ENCODE data around the gene NEIL3.

Gene NEIL3

DNA sequence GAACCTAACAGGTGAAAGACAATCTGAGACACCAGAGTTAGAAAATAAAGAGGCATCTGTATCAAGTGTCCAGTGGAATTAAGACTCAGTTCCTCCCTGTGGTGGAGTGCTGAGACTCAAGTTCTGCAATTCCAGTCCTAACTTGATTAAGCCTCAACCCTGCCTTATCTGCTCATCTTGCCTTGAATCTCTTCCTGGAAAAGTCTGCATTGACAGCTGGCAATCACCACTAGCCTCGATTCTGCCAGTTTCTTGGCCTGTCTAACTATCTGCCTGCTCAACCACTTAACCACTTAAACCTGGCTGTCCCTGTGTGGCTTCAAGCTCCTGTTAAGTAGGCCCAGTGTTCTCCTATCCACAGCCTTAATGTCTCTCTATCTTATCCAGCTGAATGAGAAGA, 22.4 kb upstream of the NEIL3 start:
- no peaks in the 10 kb centered on the region for H3K79me2 ChIP-seq (ENCODE audit: control insufficient read depth, low read length)
- TF ChIP-seq, protein P1, sequence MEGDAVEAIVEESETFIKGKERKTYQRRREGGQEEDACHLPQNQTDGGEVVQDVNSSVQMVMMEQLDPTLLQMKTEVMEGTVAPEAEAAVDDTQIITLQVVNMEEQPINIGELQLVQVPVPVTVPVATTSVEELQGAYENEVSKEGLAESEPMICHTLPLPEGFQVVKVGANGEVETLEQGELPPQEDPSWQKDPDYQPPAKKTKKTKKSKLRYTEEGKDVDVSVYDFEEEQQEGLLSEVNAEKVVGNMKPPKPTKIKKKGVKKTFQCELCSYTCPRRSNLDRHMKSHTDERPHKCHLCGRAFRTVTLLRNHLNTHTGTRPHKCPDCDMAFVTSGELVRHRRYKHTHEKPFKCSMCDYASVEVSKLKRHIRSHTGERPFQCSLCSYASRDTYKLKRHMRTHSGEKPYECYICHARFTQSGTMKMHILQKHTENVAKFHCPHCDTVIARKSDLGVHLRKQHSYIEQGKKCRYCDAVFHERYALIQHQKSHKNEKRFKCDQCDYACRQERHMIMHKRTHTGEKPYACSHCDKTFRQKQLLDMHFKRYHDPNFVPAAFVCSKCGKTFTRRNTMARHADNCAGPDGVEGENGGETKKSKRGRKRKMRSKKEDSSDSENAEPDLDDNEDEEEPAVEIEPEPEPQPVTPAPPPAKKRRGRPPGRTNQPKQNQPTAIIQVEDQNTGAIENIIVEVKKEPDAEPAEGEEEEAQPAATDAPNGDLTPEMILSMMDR (IDR thresholded peaks at IDR 0.05; ENCODE audit: low read depth, low read length, poor library complexity, severe bottlenecking) = no peak
- TF ChIP-seq EZH2phosphoT487 (IDR thresholded peaks at IDR 0.05; ENCODE audit: borderline replicate concordance, low read length) = no peak
- no peaks in the 10 kb centered on the region for H3K4me1 ChIP-seq (ENCODE audit: control insufficient read depth, low read length)
- H3F3A ChIP-seq (ENCODE audit: control insufficient read depth, insufficient read depth) = no peaks in the 10 kb centered on the region
- no peaks in the 10 kb centered on the region for H3K27me3 ChIP-seq (ENCODE audit: control insufficient read depth, low read length)
- no peak overlapping the region for H3K4me2 ChIP-seq (ENCODE audit: low read length)
- no peaks in the 10 kb centered on the region for H3K9me2 ChIP-seq (replicated peaks; ENCODE audit: control insufficient read depth, low read length)
- H3K36me3 ChIP-seq (ENCODE audit: control insufficient read depth, low read length) = no peaks in the 10 kb centered on the region
- H3K9me3 ChIP-seq (ENCODE audit: control insufficient read depth, insufficient read depth, low read length) = no peaks in the 10 kb centered on the region
- no peak overlapping the region for H3K27ac ChIP-seq (ENCODE audit: low read depth, low read length)
- no peaks in the 10 kb centered on the region for H4K20me1 ChIP-seq (ENCODE audit: control insufficient read depth, insufficient read depth, low read depth, low read length)
- no peak overlapping the region for H3K4me3 ChIP-seq (ENCODE audit: low read length)

DNA sequence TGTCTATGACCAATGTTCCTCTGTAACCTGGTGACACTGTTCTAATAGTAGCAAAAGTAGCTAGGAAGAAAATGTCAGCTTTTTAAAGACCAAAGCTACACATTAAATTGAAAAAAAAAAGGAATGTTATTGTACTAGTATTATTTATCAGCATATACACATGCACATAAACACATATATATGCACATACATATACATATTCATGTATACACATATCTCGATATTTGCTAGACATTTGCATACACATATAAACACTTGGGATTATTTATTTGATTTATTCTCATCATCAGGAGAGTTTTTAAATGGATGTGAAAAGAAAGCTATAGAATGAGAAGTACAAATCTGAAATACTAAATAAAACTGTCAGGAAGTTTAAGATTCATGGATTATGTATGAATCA, 21.3 kb upstream of the NEIL3 start:
- no peaks in the 10 kb centered on the region for H3K9me2 ChIP-seq (replicated peaks; ENCODE audit: control insufficient read depth, low read length)
- H3K79me2 ChIP-seq (ENCODE audit: control insufficient read depth, low read length) = no peaks in the 10 kb centered on the region
- no peaks in the 10 kb centered on the region for H4K20me1 ChIP-seq (ENCODE audit: control insufficient read depth, insufficient read depth, low read depth, low read length)
- no peak overlapping the region for H3K27ac ChIP-seq (ENCODE audit: low read depth, low read length)
- no peak overlapping the region for H3K4me2 ChIP-seq (ENCODE audit: low read length)
- no peak overlapping the region for H3K4me3 ChIP-seq (ENCODE audit: low read length)
- no peaks in the 10 kb centered on the region for H3K27me3 ChIP-seq (ENCODE audit: control insufficient read depth, low read length)
- no peak for TF ChIP-seq EZH2phosphoT487 (IDR thresholded peaks at IDR 0.05; ENCODE audit: borderline replicate concordance, low read length)
- TF ChIP-seq, protein P1 (IDR thresholded peaks at IDR 0.05; ENCODE audit: low read depth, low read length, poor library complexity, severe bottlenecking) = no peak
- no peaks in the 10 kb centered on the region for H3F3A ChIP-seq (ENCODE audit: control insufficient read depth, insufficient read depth)
- no peaks in the 10 kb centered on the region for H3K36me3 ChIP-seq (ENCODE audit: control insufficient read depth, low read length)
- no peaks in the 10 kb centered on the region for H3K9me3 ChIP-seq (ENCODE audit: control insufficient read depth, insufficient read depth, low read length)
- H3K4me1 ChIP-seq (ENCODE audit: control insufficient read depth, low read length) = no peaks in the 10 kb centered on the region

DNA sequence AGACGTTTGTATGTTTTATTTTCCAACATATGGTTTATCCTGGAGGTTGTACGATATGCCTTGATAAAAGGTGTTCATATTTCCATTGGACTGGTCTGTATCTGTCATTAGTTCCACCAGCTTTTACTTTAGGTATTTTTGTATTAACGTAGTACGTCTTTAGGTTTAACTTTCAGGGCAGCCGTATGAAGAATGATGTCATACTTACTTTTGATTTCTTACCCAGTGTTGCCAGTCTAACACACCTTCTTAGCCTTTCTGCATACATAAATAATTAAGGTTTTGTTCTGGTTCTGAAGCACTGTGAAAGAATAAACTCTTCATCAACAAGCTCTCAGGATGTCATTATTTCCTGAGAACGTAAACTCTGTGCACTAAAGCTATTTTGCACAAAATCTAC, 18.9 kb upstream of the NEIL3 start:
- Histone ChIP-seq H3K4me3 (ENCODE audit: low read length) (no peak overlapping the region), H3K79me2 (ENCODE audit: control insufficient read depth, low read length) (no peaks in the 10 kb centered on the region), H3K36me3 (ENCODE audit: control insufficient read depth, low read length) (no peaks in the 10 kb centered on the region), H3K27ac (ENCODE audit: low read depth, low read length) (no peak overlapping the region), H3K4me2 (ENCODE audit: low read length) (no peak overlapping the region), H3K4me1 (ENCODE audit: control insufficient read depth, low read length) (no peaks in the 10 kb centered on the region), H3K9me3 (ENCODE audit: control insufficient read depth, insufficient read depth, low read length) (no peaks in the 10 kb centered on the region), H3F3A (ENCODE audit: control insufficient read depth, insufficient read depth) (no peaks in the 10 kb centered on the region), H3K27me3 (ENCODE audit: control insufficient read depth, low read length) (no peaks in the 10 kb centered on the region), H4K20me1 (ENCODE audit: control insufficient read depth, insufficient read depth, low read depth, low read length) (no peaks in the 10 kb centered on the region), H3K9me2 (replicated peaks; ENCODE audit: control insufficient read depth, low read length) (no peaks in the 10 kb centered on the region)
- TF ChIP-seq, protein P1 (IDR thresholded peaks at IDR 0.05; ENCODE audit: low read depth, low read length, poor library complexity, severe bottlenecking) = no peak
- TF ChIP-seq EZH2phosphoT487 (IDR thresholded peaks at IDR 0.05; ENCODE audit: borderline replicate concordance, low read length) = no peak

DNA sequence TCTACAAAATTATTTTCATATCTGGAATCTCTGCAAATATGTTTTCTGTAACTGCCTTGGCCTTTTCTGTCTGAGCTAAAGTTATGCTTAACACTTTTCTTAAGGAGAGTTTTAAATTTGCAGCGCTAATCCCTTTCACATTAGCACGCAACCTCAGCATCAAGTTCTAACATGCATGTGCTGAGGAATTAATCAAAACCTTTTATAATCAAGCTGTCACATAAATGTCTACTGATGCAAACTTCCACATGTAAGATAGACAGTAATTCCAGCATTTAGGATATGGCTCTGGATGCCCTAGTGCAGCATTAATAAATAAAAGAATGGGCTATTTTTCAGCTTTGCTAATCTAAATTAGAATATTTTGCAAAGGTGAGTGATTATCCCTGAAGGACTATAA, 17.5 kb upstream of the NEIL3 start:
- Histone ChIP-seq H3K79me2 (ENCODE audit: control insufficient read depth, low read length) (no peaks in the 10 kb centered on the region), H4K20me1 (ENCODE audit: control insufficient read depth, insufficient read depth, low read depth, low read length) (no peaks in the 10 kb centered on the region), H3K4me2 (ENCODE audit: low read length) (no peak overlapping the region), H3K4me3 (ENCODE audit: low read length) (no peak overlapping the region), H3K27me3 (ENCODE audit: control insufficient read depth, low read length) (no peaks in the 10 kb centered on the region), H3K27ac (ENCODE audit: low read depth, low read length) (no peak overlapping the region), H3K9me3 (ENCODE audit: control insufficient read depth, insufficient read depth, low read length) (no peaks in the 10 kb centered on the region), H3F3A (ENCODE audit: control insufficient read depth, insufficient read depth) (no peaks in the 10 kb centered on the region), H3K4me1 (ENCODE audit: control insufficient read depth, low read length) (no peaks in the 10 kb centered on the region), H3K9me2 (replicated peaks; ENCODE audit: control insufficient read depth, low read length) (no peaks in the 10 kb centered on the region), H3K36me3 (ENCODE audit: control insufficient read depth, low read length) (no peaks in the 10 kb centered on the region)
- TF ChIP-seq, protein P1 (IDR thresholded peaks at IDR 0.05; ENCODE audit: low read depth, low read length, poor library complexity, severe bottlenecking) = no peak
- TF ChIP-seq EZH2phosphoT487 (IDR thresholded peaks at IDR 0.05; ENCODE audit: borderline replicate concordance, low read length) = no peak
